ENCODE results near the gene MVD.
"Not testable (repeated sequence)": the region's sequence is repeated elsewhere in the genome, so short reads cannot be mapped to it uniquely, and the experiment has no call there.

MVD gene

DNA sequence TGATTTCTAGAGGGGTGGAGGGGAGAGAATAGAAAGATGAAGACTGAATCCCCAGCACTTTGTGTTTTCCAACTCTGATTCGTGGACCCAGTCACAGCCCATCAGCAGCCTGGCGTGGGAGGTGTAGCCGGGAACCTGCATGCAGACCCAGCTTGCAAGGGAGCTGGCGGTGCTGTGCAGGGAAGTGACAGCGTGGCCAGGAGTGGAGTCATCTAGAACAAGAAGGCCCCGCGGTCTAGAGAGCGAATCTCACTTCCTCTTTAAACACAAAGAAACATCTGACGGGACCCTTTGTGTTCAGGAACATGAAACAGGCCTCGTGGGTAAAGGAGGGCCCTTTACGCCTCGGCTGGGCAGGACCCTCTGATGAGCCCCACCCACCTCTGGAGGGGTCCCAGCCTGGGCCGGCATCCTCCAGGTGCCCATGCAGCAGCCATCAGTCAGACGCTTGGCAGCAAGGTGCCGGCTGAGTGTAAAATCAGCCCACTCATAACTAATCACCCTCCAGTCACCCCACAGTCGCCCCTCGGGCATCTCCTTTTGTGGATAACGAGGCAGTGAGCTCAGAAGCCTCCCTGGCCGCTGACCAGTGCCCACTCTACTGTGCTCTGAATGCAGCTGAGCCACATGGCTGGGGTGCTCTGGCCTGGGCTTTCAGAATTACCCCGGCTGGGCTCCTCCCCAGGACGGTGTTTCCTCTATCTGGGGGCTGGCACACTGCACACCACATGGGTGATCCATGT is 19.0 kb upstream of the MVD start:
- no peak for DNase-seq (ENCODE audit: low spot score)

DNA sequence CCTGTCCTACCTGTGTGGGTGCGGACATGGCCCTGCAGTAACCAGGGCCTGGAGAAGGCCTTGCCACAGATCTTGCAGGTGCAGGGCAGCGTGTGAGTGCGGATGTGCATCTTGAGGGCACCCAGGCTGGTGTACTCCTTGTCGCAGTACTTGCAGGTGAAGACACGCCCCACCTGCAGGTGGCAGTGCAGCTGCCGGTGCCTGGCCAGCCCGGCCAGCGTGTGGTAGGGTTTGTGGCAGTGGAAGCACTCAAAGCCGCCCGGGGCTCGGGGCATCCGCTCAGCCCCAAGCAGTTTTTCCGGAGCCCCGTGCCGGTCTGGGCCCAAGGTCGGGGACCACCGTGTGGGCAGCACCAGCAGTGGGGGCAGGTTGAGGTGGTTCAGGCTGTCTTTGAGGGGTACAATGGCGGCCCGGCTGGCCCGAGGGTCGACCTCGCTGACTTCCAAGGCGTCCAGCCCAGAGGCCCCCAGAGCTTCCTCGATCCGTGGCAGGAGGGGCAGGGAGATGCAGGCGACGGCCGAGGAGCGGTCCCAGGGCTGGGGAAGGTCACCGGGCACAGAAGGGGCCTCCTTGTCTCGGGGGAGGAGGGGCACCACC is 18.3 kb upstream of the MVD start:
- DNase-seq (ENCODE audit: low spot score), result no peak

DNA sequence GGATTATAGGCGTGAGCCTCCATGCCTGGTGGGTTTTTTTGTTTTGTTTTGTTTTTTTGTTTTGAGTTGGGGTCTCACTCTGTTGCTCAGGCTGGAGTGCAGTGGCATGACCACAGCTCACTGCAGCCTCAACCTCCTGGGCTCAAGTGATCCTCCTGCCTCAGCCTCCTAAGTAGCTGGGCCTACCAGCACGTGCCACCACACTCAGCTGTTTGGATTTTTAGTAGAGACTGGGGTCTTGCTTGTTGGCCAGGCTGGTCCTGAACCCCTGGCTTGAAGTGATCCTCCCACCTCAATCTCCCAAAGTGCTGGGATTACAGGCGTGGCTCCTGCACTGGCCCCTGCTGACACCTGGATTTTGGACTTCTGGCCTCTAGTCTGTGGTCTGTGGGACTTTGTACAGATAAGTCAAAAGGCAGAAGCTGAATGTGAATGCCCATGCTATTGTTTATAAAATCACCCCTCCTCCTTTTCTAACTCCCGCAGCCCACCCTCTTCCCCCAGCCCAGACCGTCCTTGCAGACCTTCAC is 17.7 kb upstream of the MVD start:
- no peak for DNase-seq (ENCODE audit: low spot score)

DNA sequence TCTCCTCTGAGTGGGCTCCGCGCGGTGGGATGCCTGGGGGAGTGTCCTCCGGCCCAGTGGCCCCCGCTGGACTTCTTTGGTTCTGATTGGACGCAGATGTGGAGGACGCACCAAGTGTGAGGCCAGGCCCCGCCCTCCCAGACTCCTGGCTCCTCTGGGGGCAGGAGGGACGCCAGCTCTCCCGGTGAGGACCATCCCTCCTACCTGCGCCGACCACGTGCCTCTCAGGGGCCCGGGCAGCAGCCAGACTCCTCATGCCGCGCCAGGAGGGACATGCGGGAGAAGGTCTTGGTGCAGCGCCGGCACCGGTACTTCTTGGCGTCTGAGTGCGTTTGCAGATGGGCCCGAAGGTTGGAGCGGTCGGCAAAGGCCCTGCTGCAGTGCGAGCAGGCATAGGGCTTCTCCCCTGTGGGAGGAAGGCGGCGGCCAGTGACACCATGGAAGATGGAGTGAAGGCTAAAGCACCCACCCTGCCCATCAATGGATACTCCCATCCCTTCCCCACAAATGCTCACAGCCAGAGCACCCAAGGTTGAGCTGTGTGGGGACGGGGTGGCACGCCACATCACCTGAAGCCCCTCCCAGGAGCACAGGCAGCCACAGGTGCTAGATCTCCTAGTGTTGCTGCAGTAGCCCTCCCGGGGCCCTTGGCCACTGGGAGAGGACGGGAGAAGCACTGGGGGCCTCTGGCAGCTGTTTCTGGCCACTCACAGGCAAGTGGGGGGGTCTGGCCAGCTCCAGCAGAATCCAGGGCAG is 15.5 kb upstream of the MVD start:
- no peak for DNase-seq (ENCODE audit: low spot score)

DNA sequence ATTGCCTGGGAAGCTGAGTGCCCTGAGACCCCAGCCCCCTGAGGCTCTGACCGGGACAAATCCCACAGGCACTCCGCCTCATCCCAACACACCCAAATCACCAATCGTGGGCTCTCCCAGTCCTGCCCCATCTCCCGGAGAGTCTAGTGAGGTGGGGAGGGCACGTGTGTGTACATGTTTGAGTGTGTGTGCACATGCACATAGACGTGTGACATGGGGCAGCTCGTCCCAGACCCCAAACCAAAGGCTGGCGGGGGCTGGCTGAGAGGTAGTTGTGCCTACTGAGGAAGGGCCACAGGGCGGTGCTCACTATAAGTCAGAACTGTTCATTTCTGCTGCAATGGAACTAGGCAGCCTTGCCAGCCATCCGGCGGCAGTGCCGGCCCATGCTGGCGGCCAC is 14.8 kb upstream of the MVD start:
- DNase-seq (ENCODE audit: low spot score), result no peak

DNA sequence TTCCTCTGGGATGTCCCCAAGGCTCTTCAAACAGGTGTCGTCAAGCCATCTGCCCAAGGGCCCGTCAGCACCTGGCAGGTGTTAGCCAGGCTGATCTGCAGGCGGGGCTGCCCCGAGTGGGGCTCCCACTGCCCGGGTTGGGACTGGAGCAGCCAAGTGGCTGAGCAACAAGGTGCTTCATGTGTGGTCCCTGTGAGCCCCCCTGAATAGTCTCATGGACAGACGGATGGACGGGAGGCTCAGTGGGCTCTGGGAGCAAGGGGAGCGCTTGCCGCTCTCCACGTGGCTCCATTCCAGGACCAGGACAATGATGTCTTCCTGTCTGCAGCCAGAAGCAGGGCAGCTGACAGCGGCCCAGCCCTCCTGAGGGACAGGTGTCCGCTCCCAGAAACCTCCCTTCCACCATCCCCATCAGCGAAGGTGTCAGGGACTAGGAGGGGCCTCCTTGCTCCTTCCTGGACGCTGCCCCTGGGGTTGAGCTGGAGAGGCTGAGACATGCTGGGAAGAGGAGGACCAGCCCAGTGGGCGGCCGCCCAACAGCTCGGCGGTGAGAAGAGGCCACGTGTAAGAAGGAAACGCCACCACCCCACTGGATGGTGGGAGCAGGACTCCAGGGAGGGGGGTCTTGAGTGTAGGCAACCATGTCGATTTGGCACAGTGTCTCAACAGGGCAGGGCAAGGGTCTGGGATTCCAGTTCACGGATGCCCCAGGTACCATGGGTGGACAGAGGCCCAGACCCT is 13.8 kb upstream of the MVD start:
- no peak for DNase-seq (ENCODE audit: low spot score)

DNA sequence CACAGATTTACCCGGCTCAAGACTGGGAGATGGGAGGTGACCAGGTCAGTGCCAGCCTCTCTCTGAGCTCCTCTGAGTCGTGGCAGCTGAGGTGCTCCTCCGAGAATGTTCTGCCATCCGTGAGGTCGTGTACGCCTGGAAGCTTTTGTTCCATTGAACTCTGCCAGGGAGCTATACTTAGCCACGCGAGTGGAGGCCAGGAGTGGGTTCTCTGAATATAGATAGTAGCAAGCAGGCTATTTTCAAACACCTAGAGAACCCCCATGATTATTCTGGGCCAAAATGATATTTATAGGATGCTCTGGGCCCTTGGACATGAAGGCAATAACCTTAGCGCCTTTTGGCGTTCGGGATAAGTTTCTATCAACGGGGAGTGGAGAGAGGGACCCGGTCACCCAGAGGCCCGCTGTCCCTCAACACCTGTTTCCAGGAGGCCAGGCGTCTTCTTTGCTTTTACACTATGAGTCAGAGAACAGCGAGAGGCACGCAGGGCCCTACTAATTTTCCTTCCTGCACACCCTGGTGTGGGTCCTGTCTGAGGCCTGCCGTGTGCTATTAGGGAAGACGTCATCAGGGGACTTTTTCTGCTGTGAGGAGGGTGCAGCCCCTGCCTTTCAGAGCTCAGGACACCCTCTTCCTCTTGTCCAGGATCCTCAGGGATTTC is 11.0 kb upstream of the MVD start:
- no peak for DNase-seq (ENCODE audit: low spot score)

DNA sequence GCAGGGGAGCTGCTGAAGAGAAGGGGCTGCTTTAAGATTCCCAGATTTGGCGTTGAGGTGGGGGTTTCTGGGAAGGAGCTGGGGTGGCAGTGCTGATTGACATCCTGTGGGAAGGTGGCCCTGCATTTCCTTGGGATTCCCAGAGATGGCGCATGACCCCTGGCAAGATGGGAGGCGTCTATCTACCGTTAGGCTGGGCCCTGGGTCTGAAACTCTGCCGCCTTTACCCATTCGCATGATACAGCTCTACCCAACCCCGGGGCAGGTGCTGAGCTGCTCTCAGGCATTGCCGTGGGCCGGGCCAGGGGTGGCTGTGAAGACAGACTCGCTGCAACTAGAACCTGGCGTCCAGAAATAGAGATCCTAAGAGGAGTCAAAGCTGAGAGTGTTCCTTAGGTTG is 9.9 kb upstream of the MVD start:
- no peak for DNase-seq (ENCODE audit: low spot score)

DNA sequence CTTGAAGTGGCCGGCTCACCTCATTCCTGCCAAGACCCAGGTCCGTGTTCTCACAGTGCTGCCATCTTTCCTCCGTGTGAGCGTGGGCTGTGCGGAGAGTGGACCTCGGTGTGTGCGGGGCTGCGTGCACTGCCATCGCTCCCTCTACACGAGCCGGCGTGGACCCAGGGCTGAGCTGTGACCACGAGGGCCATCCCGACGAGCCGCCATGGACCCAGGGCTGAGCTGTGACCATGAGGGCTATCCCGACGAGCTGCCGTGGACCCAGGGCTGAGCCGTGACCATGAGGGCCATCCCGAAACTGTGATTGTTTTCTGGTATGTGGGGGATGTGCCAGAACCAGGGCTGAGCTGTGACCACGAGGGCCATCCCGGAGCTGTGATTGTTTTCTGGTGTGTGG is 8.9 kb upstream of the MVD start:
- DNase-seq (ENCODE audit: low spot score), result no peak

DNA sequence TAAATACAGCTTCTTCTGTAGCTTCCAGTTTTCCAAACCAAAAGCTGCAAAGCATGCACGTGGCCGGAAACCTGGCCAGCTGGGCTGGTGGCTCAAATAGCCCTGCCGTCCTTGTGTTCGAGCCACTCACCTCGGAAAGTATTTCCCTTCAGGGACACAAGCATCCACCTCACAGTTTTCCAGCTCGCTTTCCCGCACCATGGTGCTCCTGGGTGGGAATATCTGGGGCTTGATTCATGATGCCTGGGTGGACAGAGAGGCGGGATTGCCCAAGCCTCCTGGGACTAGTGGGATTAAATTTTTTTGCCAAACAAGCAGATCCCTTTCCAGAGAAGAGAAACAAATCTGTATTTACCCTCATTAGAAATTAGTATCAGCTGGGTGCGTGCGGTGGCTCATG is 7.1 kb upstream of the MVD start:
- no peak for DNase-seq (ENCODE audit: low spot score)

DNA sequence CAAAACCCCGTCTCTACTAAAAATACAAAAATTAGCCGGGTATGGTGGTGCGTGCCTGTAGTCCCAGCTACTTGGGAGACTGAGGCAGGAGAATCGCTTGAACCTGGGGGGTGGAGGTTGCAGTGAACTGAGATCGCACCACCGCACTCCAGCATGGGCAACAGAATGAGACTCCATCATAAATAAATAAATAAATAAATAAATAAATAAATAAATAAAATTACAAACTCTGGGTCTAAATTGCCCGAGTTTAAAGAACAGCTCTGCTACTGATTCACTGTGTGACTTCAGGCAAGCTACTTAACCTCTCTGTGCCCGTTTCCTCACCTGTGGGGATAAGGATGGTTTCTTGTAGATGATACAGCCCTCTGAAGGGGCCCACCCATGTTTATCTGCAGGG is 6.6 kb upstream of the MVD start:
- DNase-seq (ENCODE audit: low spot score), result not testable (repeated sequence)

DNA sequence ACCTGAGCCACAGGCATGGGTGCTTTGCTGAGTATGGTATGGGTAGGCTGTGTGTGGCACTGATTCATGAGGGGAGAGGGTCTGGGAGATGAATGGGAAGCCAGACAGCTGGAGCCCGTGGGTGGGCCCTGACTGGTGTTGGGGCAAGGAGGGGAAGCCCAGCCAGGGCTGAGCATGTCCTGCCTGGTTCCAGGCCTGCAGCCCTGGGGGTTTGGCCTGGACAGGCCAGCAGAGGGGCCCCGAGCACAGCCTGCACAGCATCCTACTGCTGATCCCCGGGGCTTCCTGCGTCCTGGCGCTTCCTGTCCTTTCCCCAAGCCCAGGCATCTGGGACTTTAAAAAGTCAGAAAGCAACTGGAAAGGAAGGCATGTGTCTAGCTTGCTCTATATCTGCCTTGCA is 4.6 kb upstream of the MVD start:
- no peak for DNase-seq (ENCODE audit: low spot score)

DNA sequence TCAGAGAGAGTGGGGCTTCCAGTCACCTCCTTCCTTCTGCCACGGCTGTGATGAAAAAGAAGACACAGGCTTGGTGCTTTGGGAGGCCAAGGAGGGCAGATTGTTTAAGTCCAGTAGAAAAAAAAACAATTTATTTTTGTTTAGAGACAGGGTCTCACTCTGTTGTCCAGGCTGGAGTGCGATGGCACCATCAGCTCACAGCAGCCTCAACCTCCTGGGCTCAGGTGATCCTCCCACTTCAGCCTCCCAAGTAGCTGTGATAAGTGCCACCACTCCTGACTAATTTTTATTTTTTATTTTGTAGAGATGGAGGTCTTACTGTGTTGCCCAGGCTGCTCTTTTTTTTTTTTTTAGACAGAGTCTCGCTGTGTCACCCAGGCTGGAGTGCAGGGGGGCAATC is 2.7 kb upstream of the MVD start:
- no peak for DNase-seq (ENCODE audit: low spot score)

DNA sequence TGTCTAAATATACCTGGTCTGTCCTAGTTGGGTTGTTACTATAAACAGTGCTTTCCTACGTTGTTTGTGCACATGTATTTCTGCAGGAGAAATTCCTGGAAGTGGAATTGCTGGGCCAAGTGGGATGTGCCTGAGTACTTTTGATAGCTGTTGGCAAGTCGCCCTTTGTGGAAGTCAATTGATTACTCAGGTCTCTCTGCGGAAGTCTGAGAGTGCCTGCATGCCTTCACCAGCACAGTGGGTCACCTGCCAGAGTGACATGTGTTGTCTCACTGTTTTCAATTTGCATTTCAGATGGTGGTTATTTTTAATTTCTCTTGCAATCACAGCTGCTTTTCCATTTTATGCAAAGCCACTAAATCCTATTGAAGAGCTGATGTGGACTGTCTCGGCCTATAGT is 2.3 kb upstream of the MVD start:
- no peak for DNase-seq (ENCODE audit: low spot score)

DNA sequence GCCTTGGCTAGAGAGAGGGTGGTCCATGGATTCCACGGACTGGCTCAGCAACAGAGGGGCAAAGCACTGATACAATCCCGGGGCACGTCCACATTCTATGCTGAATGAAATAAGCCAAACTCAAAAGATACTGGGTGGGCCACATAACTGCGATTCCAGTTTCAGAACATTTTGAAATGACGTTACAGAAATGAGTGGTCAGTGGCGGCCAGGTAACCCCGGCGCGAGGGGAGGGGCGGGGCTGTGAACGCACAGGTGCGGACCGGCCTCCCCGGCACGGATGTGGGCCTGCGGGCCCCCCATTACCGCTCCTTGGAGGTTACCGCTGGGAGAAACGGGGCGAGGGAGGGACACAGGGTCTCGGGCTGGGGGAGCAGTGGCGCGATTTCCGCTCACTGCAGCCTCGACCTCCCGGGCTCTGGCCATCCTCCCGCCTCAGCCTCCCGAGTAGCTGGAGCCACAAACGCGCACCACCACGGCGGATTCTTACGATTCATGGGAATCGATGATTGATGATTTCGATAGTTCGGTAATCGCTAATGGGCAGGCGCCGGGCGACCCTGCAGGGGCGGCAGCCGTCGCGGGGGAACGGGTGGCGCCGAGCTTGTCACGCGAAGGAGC is 559 bp downstream of the MVD start:
- no peak for DNase-seq (ENCODE audit: low spot score)

DNA sequence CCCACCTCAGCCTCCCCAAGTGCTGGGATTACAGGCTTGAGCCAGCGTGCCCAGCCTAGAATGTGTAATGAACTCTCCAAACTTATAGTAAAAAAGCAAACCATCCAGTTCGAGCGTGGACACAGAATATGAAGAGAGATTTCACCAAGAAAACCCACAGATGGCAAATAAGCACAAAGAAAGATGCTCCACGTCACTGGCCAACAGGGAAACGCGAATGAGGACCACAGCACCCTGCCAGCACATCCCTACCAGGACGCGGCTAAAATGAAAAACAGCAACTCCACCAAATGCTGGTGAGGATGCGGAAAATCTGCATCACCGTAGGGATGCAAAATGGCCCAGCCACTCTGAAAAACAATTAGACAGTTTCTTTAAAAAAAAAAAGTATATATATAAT is 1.4 kb downstream of the MVD start:
- DNase-seq (ENCODE audit: low spot score), result no peak

DNA sequence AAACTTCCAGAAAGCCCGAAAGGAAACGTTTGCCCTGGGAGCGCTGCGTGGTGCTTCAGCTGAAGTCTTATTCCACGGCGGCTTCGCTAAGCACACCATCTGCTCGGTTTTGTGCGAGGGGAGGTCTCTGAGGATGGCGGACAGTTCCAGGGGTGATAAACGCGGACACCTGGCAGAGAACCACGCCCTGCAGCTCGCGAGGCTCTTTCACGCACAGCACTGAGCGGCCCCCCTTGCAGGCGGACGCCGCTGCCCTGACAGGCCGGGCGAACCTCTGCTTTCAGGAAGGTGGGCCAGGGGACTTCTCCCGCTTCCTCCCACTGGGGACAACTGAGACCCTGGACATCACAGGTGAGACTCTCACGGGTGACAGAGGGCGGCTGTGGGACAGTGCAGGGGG is 3.7 kb downstream of the MVD start:
- no peak for DNase-seq (ENCODE audit: low spot score)

DNA sequence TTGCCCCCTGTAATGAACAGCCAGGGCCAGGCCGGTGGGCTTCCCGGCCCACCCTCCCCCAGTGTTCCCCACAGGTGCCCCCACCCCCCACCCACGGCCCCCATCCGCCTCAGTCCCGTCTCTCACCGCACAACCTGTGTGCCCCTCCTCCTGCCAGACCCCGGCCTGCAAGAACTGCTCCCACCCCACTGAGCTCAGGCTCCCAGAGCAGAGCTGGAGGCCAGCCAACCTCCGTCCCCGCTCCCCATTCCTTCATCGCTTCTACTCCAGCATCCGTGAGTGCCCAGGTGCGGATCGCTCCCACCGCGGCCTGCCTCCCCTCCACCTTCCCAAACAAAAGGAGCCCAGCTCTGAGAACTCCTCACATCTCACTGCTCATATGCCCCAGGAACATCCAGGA is 4.2 kb downstream of the MVD start:
- no peak for DNase-seq (ENCODE audit: low spot score)

DNA sequence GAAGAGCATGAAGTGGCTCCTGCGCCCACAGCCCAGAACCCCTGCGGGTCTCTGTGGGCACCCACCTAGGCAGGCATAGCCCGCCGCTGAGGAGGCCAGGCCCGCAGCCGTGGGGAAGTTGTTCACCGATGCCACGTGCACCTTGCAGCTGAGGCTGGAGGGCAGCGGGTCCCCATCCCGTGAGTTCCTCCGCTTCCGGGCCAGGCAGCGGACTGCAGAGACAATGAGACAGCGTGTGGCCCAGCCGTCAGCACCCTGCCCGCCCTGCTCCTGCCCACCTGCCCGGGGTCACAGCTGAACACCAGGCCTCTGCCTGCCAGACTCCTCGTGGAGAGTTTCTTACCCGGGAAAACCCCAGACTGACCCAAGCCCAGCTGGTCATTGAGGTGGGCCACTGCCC is 5.5 kb downstream of the MVD start:
- no peak for DNase-seq (ENCODE audit: low spot score)

DNA sequence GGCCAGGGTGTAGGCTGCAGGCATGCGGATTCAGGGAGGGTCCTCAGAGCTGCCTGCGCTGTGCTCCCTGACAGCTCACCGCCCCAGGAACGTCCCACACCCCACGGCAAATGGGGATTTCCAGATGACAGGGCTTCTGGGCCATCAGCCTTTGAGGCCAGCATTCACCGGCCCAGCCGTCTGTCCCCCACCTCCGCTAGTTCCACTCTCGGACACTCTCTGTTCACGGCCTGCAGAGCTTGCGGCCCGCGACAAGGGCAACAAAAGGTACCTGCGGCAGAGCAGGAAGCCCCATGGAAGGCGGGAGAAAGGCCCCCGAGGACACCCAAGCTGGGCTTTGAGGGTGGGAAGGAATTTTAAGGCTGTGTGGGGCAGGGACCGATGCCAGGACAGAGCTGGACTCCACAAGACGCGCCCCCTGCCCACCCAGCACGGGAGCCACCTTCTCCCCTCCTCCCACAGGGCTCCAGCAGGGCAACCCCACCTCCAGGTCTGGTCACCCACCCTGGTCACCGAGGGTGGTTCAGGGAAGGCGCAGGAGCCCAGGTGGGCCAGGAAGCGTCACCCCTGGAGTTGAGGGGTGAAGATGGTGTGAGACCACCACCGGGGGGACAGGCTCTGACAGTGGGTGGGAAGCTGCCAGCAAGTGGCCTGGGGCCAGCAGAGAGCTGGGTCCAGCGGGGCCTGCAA is 6.5 kb downstream of the MVD start:
- no peak for DNase-seq (ENCODE audit: low spot score)

DNA sequence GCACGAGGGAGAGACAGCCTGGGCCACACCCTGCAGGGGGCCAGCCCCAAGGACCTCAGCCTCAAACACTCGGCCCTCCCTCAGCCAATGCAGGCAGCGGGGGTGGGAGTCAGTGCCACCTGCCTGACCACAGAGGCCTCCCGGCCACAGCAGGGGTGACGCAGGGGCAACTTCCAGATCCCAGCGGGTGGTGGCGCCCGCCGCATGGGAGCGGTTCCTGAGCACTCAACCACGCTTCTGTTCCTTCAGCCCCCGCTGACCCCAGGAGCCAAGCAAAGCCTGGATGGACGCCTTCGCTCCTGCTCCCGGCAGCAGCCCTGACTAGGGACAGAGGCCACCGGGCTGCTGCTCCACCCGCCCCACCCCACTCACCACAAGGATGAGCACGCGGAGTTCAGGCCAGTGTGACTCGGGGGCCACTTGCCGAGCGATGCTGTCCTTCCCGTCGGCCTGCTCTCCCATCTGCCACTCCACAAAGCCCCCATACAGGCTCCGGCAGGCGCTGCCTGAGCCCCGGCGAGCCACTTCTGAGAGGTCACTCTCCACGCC is 7.1 kb downstream of the MVD start:
- DNase-seq (ENCODE audit: low spot score), result no peak

Measured in RKO (cell line).